Activated CD4-positive, CD25-positive, alpha-beta regulatory T cell treated with anti-CD3 and anti-CD28 coated beads, Interleukin-2, amount 50 U/mL, for 72 hours (primary cell): ENCODE data around the gene CYP21A2.

Source experiments
- DNase-seq: peaks from one replicate; pipeline ENCODE4 v3.0.0; 2021

The CYP21A2 gene

DNA sequence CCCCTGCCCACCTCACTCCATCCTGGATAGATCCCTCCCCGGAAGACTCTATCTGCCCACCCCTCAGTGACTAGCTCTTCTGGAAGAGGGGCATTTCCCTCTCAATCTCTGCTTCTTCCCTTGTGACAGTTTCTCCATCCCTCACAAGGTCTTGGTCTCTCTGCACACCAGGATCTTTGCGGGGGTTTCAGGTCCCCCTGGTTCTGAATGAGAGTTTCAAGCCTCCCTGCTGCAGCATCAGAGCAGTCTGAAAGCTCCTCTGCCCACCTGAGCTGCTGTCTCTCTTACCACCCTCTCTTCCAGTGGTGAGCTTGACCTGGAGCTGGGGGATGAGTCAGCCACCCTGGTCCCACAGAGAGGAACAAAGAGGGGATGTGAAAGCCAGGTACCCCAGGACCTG, 46.6 kb downstream of the CYP21A2 start:
- no peak for DNase-seq

DNA sequence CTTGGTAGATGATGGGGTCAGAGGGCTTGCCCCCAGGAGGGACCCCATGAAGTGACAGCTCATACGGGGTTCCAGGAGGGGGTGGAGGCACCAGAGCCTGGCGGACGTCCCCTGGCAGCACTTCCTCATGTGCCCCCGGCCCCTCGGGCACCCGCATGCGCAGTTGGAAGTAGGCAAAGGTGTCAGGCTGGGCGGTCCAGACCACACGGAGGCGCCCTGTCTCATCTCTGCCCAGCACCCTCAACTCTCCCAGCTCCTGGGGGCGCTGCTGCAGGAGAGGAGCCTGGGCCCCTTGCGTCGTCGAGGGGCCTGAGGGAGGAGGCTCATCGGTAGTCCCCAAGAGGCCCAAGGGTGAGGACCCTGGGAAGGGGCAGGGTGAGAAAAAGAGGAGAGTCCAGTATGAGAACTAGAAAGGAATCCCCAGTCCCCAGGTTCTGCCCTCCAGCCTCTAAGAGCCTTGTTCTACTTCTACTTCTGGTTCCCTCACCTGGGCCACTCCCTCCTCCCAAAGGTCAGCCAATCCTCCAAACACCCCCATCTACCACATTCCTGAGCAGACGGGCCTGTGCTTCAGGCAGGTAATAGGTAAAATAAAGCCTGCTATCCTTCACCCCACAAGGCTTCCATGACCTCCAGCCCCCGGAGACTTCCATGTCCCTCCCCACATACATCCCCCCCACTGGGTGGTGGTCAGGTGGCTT, 47.7 kb downstream of the CYP21A2 start:
- no peak for DNase-seq

DNA sequence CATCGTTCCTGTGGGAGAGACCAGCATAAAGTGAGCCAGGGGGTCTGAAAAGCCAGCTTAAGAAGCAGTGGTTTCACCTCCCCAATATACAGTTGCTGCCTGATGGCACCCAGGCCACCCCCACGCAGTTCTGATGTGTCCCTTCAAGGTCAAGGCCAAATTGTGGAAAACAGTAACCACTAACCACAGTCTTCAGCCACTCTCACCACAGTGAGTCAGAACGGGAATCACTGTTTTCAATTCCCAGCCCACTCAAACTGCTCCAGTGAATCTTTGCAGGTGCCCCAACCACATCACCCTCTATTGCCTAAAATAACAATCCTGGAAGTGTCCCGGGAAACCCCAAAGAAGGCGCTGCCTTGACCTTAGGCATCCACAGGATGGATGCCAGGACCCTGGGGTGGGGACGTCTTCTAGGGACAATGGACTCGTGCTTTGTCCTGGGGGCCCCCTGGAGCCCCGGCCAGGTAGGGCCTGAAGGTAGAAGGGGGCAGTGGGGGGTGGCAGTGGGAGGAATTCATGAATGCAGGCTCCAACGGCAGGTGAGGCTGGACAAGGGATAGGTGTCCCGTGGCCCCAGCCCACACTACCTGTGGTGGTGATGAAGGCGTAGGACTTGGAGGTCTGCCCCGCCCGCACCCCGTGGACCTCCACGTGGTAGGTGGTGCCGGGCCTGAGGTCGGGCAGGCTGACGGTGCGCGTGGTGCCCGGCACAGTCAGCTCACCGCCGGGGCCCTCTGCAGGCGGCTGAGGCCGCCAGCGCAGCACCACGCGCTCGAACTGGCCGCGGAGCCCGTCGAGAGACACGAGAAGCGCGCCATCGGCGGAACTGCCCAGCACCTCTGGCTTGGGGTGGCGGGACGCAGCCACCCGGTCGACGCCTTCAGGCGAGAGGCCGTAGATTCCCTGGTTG, 48.7 kb downstream of the CYP21A2 start:
- DNase-seq: no peak

DNA sequence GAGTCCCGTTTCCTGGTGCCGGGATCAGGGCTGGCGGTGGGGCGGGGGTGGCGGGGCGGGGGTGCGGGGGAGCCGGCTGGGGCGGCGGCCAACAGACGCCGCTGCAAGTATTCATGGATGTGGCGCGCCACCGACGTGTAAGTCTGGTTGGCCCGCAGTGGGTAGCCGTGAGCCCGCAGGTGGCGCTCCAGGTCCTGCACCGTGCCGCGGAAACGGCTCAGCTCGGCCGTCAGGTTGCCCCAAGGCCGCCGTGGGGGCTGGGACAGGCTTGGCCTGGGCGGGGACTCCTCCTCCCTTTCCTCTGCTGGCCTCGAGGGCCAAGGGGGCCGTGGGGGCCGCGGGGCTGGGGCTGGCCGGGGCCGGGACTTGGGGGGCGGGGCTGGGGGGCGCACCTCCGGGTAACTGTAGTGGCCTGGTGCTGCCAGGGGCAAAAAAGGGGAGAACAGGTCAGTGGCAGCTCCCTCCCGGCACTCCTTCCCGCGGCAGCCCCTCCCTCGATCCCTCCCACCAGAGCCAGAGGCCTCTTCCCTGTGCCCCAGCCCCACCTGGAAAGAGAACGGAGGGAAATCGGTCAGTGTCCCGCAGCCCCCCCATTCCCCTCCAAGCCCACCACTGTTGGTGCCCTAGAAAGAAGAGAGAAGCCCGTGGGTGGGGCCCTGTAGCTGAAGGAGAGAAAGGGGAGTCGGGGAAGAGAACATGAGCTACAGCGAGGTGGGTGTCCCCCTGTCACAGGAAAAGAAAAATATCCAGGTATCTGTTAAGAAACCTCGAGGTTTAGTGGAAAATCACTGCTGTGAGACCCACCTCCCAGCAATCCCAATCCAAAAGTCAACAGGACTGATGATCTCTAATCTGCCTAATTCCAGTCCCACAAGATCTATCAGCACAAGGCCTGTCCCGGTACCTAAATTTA, 49.6 kb downstream of the CYP21A2 start:
- peak; percentile 70 for DNase-seq

DNA sequence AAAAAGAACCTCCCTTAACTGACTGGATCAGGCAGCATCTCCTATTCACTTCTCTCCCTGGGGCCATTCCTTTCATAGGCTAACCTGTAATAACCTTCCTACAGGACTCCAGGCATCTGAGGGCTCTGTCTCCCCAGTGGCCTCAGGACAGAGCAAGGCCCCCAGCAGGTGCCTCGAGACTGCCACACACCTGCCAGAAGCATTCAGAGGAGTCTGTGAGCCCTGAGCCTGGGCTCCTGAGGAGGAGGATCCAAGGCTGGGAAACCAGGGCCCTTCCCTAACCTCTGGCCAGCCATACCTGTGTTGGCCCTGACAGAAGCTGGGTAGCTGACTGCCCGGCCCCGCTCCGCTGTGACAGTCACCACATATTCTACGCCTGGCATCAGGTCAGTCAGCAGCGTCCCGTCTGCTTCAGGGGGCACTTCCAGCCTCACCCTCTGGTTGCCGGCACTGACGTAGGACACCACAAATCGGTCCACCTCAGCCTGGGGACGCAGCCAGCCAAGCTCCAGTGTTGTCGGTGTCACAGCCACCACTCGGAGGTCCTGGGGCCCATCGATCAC, 50.4 kb downstream of the CYP21A2 start:
- DNase-seq: no peak

DNA sequence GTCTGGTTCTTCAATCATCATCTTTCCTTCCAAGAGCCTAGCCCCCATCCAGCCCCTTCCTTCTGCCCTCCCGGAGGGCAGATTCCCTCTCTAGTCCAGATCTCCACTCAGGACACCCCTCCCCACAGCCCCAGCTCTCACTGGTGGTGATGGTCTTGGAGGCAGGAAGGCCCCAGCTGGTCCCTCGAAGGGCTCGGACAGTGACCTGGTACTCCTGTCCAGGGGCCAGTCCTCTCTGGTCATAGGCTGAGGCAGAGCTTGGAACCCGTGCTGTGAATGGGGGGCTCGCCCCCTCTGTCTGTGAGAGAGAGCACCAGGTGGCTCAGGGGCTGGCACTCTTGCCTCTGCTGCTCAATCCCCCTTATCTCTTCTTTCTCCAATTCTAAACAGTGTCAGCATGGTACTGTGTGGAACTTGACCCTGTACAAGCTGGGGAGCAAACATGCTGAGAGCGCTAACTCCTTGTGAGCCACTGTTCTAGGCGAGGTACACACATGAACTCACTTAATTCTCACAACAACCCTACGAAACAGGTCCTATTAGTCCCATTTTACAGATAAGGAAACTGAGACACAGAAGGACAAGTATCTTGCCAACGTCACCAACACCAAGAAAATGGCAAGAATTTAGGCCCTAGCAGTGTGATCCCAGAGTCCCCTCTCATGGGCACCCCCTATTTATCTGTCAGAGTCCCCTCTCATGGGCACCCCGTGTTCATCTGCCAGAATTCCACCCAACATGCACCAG, 51.0 kb downstream of the CYP21A2 start:
- DNase-seq: no peak
